Tibial nerve (tissue), 4 donors: ENCODE measurements around the gene C3orf52.

Experiments
- CTCF ChIP-seq, 5 experiments: fragments of 200-600 bp in 3 of 5; fragments of 450-650 bp in 2 of 5; sonication (generic) in 3 of 5; IDR thresholded peaks; one replicate each; pipeline ENCODE4 v1.5.1; 2016 to 2019; ENCODE audit warnings: antibody characterized with exemption in 5 of 5, mild to moderate bottlenecking in 3 of 5, moderate library complexity in 2 of 5
- EP300 ChIP-seq, 2 donors: sonication (generic); formaldehyde crosslinking; IDR thresholded peaks; one replicate each; pipeline ENCODE4 v1.6.1; 2017; ENCODE audit warnings: antibody characterized with exemption in 2 of 2, mild to moderate bottlenecking in 1 of 2
- POLR2A ChIP-seq, 2 donors: fragments of 450-650 bp; IDR thresholded peaks; one replicate each; pipeline ENCODE4 v1.6.1; 2017; ENCODE audit warnings: antibody characterized with exemption in 2 of 2, mild to moderate bottlenecking in 2 of 2, moderate library complexity in 2 of 2

GRCh38 chr3:112116748-112117186 is 30.6 kb downstream of the C3orf52 start:
- no peak for TF ChIP-seq EP300 (IDR thresholded peaks at IDR 0.05)
- no peak for TF ChIP-seq CTCF (IDR thresholded peaks at IDR 0.05)
- TF ChIP-seq POLR2A (IDR thresholded peaks at IDR 0.05), result no peak
